OCI-M1 (cell line): Measurements from ENCODE around the gene C6orf62.
A peak's percentile ranks its signal among the peaks of the same experiment; 100 is the strongest.
"Not testable (repeated sequence)": the region's sequence is repeated elsewhere in the genome, so short reads cannot be mapped to it uniquely, and the experiment has no call there.

ENCODE experiments used
- DNase-seq: peaks from one replicate; lab custom pipeline; 2025; lab: John Stamatoyannopoulos, UW

Gene C6orf62

DNA sequence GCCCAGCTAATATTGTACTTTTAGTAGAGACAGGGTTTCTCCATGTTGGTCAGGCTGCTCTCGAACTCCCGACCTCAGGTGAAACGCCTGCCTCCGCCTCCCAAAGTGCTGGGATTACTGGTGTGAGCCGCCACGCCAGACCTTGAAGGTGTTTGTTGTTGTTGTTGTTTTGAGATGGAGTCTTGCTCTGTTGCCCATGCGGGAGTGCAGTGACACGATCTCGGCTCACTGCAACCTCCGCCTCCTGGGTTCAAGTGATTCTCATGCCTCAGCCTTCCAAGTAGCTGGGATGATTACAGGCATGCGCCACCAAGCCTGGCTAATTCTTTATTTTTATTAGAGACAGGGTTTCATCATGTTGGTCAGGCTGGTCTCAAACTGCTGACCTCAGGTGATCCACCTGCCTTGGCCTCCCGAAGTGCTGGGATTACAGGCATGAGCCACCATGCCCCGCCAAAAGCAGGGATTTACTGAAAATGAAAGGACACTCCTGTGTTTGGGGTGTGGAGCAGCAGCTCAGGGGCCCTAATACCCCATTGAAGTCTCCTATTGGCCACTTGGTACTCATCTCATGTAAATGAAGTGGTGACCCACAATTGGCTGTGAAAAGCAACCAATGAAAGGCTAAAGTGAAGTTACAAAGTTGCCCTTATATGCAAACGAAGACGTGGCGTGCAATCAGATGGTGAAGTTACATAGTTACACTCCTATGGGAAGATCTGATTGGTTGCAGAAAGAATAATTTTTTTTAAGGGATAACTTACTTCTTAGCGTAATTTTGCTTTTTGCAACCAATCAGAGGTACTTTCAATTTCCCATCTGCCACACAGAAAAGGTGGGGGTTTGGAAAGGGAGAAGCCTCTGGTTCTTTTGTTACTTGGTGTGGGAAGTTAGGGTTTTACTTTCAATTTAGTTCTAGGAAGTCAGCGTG is 50.6 kb downstream of the C6orf62 start:
- DNase-seq = peak; percentile 98

DNA sequence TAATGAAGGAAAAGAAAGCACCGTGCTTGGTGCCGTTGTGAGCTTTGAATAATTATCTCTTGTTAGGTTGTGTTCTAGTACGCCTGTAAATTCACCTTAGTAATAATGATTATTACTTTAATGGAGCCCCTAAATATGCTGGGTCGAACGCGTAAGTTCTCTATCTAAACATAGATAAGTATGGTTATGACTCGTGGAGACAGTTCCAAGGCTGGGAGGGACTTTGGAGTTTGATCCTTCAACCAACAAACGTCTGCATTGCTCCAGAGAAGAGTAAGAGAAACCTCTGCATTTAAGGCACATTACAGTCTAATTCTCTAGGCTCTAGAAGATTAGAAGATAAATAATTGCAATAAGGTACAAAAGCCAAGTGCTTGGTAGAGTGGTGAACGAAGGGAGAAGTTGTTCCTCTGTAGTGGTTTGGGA is 51.6 kb downstream of the C6orf62 start:
- peak; percentile 80 for DNase-seq

DNA sequence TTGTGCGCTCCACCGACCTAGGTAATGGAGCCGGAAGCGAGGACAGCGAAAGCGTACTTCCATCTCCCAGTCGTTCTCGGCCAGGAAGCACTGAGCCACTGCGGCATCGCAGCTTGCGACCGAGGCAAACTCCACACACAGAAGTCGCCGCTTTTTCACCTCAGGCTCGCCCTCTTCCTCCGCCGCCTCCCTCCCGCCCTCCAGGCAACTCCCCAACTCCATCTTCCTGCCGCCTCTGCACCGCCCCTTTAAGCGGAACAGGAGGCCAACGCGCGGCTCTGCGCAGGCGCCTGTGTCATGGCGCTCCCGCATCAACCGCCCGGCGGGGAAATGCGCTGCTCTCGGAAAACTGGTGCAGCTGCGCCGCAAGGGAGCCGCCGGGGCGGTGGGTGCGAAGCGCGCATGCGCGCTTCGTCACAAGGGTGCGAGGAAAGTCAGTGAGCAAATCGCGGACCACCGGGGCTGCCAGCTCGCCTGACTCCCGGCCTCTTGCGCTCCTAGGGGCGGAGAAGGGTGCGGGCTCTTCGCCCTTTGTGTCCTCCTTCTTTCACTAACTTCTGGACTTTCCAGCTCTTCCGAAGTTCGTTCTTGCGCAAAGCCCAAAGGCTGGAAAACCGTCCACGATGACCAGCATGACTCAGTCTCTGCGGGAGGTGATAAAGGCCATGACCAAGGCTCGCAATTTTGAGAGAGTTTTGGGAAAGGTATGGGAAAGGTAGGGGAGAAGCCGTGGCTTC is 52.1 kb downstream of the C6orf62 start, which contains the start of the genes ACOT13 and TDP2:
TSS of gene ACOT13 (plus strand) at position 437 of the 737 bp plus-strand sequence. CDS start at position 624, 187 bp downstream.
TSS of gene TDP2 (minus strand) at position 259 of the 737 bp plus-strand sequence. CDS start at position 222, 37 bp downstream.
- peak; percentile 99 for DNase-seq

DNA sequence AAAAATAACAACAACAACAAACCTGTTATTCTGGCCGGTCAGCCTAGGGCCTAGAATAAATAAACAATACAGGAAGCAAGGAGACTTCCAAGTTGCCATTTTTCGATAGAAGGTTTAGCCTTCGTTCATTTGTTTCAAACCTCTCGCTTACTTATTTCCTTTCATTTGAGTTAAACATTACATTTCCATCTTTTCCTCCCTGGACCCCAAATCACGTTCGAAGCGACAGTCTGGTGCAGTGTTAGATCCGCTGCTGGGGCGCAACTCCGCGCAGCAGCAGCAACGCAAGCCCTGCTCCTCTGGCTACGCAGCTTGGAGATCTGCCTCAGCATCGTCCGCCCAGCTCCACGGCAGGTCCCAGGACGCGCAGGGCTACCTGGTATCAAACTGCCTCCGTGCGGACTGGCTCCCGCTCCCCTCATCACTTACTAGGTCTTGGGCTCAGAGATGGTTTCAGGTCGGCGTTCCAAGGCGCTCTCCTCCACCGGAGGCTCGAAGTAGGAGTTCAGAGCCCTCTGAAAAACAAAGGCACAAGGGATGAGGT is 52.8 kb downstream of the C6orf62 start:
- no peak for DNase-seq

DNA sequence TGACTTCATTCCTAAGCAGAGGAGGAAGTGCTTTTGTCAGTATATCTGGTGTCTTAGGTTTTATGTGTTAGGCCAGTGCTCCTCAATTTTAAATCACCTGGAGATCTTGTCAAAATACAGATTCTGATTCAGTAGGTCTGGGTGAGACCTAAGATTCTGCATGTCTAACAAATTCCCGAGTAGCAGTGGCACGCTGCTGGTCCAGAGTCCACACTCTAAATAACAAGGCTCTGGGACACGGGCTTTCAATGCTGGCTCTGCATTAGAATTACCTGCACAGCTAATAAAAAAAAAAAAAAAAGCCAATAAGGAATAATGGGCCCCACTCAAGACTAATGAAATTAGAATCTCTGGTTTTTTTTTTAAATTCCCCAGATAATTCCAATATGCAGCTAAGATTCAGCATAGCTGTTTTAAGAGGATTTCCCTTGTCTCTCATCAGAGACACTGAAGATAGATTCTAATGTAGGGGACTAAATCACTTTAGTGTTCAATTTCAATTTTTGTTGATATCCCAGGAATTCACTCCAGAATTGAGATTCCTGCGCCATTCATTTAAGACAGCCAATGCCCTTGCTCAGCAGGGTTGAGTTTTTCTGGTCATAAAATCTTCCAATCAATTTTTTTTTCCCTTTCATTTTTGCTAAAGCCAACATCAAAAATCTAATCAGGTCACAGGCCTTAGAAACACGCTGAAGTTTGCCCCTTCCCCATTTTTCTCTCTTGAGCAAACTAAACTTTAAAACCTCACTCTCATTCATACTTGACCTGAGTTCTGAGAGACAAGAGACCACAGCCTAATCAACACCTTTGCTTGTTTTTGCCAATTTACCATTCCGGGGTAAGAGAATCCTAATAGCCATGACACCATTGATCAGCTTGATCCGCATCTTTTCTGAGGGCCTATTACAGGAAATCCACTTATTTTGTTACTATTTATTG is 54.6 kb downstream of the C6orf62 start:
- no peak for DNase-seq

DNA sequence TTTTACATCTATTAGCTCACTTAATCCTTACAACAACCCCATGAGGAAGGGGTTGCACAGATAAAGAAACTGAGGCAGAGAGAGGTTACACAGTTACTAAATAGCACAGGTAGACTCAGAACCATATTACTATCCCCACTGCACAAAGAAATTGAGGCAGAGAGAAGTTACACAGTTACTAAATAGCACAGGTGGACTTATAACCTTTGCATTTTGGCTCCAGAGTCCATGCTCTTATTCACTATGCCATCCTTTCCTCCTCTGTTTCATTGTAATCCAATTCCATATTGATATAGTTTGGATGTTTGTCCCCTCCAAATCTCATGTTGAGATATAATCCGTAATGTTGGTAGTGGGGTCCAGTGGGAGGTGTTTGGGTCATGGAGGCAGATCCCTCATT is 55.8 kb downstream of the C6orf62 start:
- DNase-seq = no peak

DNA sequence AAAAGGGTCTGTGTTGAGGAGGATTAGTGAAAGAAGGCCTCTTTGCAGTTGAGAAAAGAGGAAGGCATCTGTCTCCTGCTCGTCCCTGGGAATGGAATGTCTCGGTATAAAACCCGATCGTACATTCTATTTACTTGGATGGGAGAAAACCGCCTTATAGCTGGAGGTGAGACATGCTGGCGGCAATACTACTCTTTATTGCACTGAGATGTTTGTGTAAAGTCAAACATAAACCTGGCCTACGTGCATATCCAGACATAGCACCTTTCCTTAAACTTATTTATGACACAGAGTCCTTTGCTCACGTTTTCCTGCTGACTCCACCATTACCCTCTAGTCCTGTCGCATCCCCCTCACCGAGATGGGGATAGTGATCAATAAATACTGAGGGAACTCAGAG is 56.7 kb downstream of the C6orf62 start:
- no peak for DNase-seq

DNA sequence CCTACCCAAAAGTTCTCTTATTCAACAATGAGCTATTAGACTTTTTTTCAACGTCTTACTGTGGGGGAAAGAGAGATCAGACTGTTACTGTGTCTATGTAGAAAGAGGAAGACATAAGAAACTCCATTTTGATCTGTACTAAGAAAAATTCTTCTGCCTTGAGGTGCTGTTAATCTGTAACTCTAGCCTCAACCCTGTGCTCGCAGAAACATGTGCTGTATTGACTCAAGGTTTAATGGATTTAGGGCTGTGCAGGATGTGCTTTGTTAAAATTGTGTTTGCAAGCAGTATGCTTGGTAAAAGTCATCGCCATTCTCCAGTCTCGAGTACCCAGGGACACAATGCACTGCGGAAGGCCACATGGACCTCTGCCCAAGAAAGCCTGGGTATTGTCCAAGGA is 57.2 kb downstream of the C6orf62 start:
- not testable (repeated sequence) for DNase-seq

DNA sequence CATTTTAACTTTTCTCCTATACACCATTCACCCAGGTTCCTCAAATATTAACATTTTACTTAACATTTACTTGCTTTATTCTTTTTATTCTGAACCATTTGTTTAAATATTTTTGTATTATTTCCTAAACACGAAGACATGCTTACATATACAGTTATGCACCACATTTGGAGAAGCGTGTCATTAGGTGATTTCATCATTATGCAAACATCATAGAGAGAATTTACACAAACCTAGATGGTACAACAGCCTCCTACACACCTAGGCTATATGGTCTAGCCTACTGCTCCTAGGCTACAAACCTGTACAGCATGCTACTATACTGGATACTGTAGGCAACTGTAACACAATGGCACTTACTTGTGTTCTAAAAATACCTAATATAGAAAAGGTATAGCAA is 58.8 kb downstream of the C6orf62 start:
- no peak for DNase-seq

DNA sequence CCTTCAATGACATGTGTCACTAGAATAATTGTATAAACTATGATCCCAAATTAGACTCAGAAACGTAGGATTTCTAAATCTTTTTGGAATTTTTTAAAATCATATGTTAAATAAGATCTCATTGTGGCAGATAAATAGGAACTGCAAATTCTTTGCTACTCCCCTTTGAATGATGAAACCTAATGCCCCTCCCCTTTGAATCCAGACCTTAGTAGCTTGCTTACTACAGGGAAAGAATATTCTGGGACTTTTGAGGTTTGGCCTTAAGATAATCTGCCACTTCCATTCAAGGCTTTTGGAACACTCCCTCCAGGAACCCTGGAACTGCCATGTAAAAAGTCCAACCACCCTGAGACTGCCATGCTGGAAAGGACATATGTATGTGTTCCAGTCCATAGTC is 59.4 kb downstream of the C6orf62 start:
- peak; percentile 34 for DNase-seq

DNA sequence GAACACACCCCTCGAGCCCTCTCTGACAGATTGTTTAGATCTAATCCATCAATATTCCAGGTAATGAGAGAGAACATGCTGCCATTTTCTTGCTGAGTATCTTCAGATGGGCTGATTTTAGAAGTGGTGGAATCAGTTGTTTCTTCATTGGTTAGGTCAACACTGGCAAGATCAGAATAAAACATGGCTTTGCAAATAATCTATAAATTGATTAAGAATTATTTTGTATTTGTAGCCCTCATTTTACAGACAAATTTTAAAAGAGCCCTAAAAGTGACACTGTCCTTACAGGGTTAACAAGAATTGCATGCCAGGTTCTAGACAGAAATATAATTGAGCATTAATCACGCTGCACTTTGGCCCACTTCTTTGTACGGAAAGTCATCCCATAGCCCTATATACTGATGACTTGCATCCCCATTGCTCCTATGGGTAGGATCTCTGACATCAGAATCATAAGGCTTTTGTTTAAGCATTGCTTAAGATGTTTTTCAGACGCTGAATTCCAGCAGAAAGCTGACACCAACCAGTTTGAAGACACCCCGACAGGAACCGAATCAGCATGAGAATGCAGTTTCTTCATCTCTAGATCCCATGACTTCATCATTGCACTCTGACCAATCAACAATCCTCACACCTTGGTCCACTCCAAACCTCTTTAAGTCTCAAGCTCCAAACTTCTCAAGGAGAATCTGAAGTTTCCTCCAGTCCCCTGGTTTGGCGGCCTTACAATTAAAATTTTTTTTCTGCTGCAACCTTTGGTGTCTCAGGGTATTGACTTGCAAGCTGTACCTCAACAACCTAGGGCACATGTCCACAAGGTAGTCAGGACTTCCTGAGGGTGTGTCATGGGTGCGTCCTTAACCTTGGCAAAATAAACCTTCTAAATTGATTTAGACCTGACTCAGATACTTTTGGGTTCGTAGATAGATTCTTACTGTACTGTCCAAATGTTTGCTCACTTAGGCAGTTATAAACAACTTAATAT is 60.1 kb downstream of the C6orf62 start:
- peak; percentile 46 for DNase-seq

DNA sequence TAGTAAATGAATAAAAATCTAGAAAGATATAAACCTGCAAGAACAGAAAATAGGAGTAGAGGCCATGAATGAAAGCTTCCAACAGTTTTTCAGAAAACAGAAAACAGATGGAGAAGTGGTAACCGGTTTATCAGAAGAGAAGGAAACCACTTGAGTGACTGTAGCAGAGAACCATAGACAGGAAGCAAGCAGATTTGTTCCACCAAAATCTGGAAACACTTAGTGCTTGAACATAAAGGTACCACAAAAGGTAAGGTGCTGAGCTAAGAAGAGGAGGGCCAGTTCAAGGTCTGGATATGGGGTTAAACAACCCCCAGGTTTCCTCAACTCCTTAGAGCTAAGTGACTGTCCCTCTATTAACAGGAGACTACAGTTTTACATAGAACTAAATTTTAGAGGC is 63.7 kb downstream of the C6orf62 start:
- DNase-seq = no peak
